IMR-90 (cell line): ENCODE measurements around the gene RYR1. TPM values are rescaled to one million over a fixed set of nuclear protein-coding genes. Genes with fewer than 3 reads are reported as not detected.
"Not testable (repeated sequence)": the region's sequence is repeated elsewhere in the genome, so short reads cannot be mapped to it uniquely, and the experiment has no call there.

ENCODE experiments used
- ATAC-seq: fragments of 200-7000 bp; cut with Tn5 transposase; 2 replicates; pipeline ENCODE4 v1.9.1; 2020; ENCODE audit warnings: low read depth, mild to moderate bottlenecking, moderate library complexity
- BruUV-seq: library from RNA; stranded (reverse); fragments of 400-500 nt; replicated peaks from 2 replicates; lab custom pipeline; 2021; lab: Mats Ljungman, UMichigan
- CTCF ChIA-PET: fragments of 300-600 bp; formaldehyde crosslinking; extraction: SDS; loops from one replicate; lab custom pipeline; 2021; ENCODE audit warnings: antibody characterized with exemption; lab: Yijun Ruan, JAX
- POLR2A ChIA-PET: fragments of 300-600 bp; sonication (Branson Sonifier 250); formaldehyde crosslinking; loops from one replicate; lab custom pipeline; 2022; ENCODE audit warnings: antibody characterized with exemption; ENCODE audit not compliant: unreplicated experiment; lab: Charles Lee
- DNase-seq: peaks from one replicate; pipeline ENCODE4 v3.0.0; 2013
- H2AFZ ChIP-seq: replicated peaks from 2 replicates; pipeline ENCODE3; 2013; ENCODE audit warnings: low read length, mild to moderate bottlenecking; ENCODE audit not compliant: poor library complexity
- H2AK5ac ChIP-seq: 2 replicates; pipeline ENCODE4 v1.6.1; 2013; ENCODE audit warnings: low read depth, low read length, inconsistent platforms
- H2AK9ac ChIP-seq: replicated peaks from 2 replicates; pipeline ENCODE3; 2013; ENCODE audit warnings: mild to moderate bottlenecking, low read depth, low read length, moderate library complexity; ENCODE audit not compliant: poor library complexity
- H2BK120ac ChIP-seq: 2 replicates; pipeline ENCODE4 v1.6.1; 2013; ENCODE audit warnings: low read depth, low read length, inconsistent platforms
- H2BK15ac ChIP-seq: 3 replicates; pipeline ENCODE4 v1.6.1; 2013; ENCODE audit warnings: low read depth, low read length, inconsistent platforms
- H2BK20ac ChIP-seq: 2 replicates; pipeline ENCODE4 v1.6.1; 2013; ENCODE audit warnings: low read depth, mild to moderate bottlenecking, inconsistent platforms, low read length, moderate library complexity
- H2BK5ac ChIP-seq: 2 replicates; pipeline ENCODE4 v1.6.1; 2013; ENCODE audit warnings: mild to moderate bottlenecking, low read depth, low read length, inconsistent platforms; ENCODE audit not compliant: poor library complexity, severe bottlenecking
- H3K14ac ChIP-seq: replicated peaks from 2 replicates; pipeline ENCODE4 v1.6.1; 2013; ENCODE audit warnings: low read depth, low read length, inconsistent platforms
- H3K18ac ChIP-seq: 2 replicates; pipeline ENCODE4 v1.6.1; 2013; ENCODE audit warnings: low read depth, low read length, control low read depth
- H3K23ac ChIP-seq: 2 replicates; pipeline ENCODE4 v1.6.1; 2013; ENCODE audit warnings: low read depth, low read length, inconsistent platforms
- H3K27ac ChIP-seq: 2 replicates; pipeline ENCODE4 v1.5.1; 2013; ENCODE audit warnings: mild to moderate bottlenecking, control low read depth, low read length; ENCODE audit not compliant: insufficient read depth
- H3K27me3 ChIP-seq: 2 replicates; pipeline ENCODE4 v1.6.1; 2013; ENCODE audit warnings: low read length; ENCODE audit not compliant: control insufficient read depth, insufficient read depth
- H3K36me3 ChIP-seq: 2 replicates; pipeline ENCODE4 v1.6.1; 2013; ENCODE audit warnings: low read length, mixed read lengths; ENCODE audit not compliant: control insufficient read depth, insufficient read depth
- H3K4ac ChIP-seq: 2 replicates; pipeline ENCODE4 v1.6.1; 2013; ENCODE audit warnings: low read depth, low read length, inconsistent platforms
- H3K4me1 ChIP-seq: 2 replicates; pipeline ENCODE4 v1.6.1; 2013; ENCODE audit warnings: low read length, mixed read lengths; ENCODE audit not compliant: control insufficient read depth, insufficient read depth
- H3K4me2 ChIP-seq: 2 replicates; pipeline ENCODE4 v1.6.1; 2013; ENCODE audit warnings: low read depth, mild to moderate bottlenecking, control low read depth, low read length, moderate library complexity
- H3K4me3 ChIP-seq: 2 replicates; pipeline ENCODE4 v1.5.1; 2013; ENCODE audit warnings: low read depth, mild to moderate bottlenecking, control low read depth, low read length, moderate library complexity; ENCODE audit not compliant: insufficient read depth
- H3K56ac ChIP-seq: 2 replicates; pipeline ENCODE4 v1.6.1; 2013; ENCODE audit warnings: low read length, inconsistent platforms; ENCODE audit not compliant: insufficient read depth; ENCODE audit errors: extremely low read depth
- H3K79me1 ChIP-seq, 2 experiments: 2 replicates each; pipeline ENCODE4 v1.6.1; 2013; ENCODE audit warnings: low read length in 2 of 2, inconsistent platforms in 1 of 2, low read depth in 1 of 2
- H3K9ac ChIP-seq: 2 replicates; pipeline ENCODE4 v1.6.1; 2013; ENCODE audit warnings: low read depth, low read length, control low read depth
- H3K9me1 ChIP-seq: 2 replicates; pipeline ENCODE4 v1.6.1; 2013; ENCODE audit warnings: low read length, inconsistent platforms; ENCODE audit not compliant: insufficient read depth
- H3K9me3 ChIP-seq: 2 replicates; pipeline ENCODE4 v1.6.1; 2013; ENCODE audit warnings: low read length; ENCODE audit not compliant: control insufficient read depth, insufficient read depth
- H4K20me1 ChIP-seq: 2 replicates; pipeline ENCODE4 v1.6.1; 2013; ENCODE audit warnings: low read length, inconsistent platforms; ENCODE audit not compliant: insufficient read depth
- H4K5ac ChIP-seq: 2 replicates; pipeline ENCODE4 v1.6.1; 2013; ENCODE audit warnings: mild to moderate bottlenecking, low read depth, low read length, control low read depth
- H4K8ac ChIP-seq, 2 experiments: 2 replicates each; pipeline ENCODE4 v1.6.1; 2013; ENCODE audit warnings: low read depth in 2 of 2, low read length in 2 of 2, control low read depth in 1 of 2, inconsistent platforms in 1 of 2
- H4K91ac ChIP-seq: 2 replicates; pipeline ENCODE4 v1.6.1; 2013; ENCODE audit warnings: low read depth, low read length, inconsistent platforms; ENCODE audit not compliant: insufficient read depth
- WGBS, 2 experiments: methylation state at CpG; one replicate each; pipeline versions ENCODE4 v1.1.5 to v1.1.7; 2013; ENCODE audit warnings: missing lambda C conversion rate in 2 of 2; ENCODE audit not compliant: insufficient read length in 1 of 2; ENCODE audit errors: extremely low coverage in 2 of 2; 5-methylcytosine and 5-hydroxymethylcytosine counted together
- dilution Hi-C: fragments of 300-500 bp; cut with HindIII; formaldehyde crosslinking; loops from one replicate; pipeline ENCODE4 v1.14.3; 2018; ENCODE audit warnings: low sequenced_read_pairs; ENCODE audit not compliant: unreplicated experiment
- in situ Hi-C: fragments of 300-500 bp; cut with MboI; formaldehyde crosslinking; loops from 3 replicates; pipeline ENCODE4 v1.14.3; 2019; ENCODE audit warnings: low sequenced_read_pairs, inconsistent platforms, mixed read lengths
- intact Hi-C: fragments of 100-400 bp; cut with micrococcal nuclease; formaldehyde crosslinking; loops from 2 replicates; pipeline ENCODE4 v1.10.0; 2022
- polyA plus RNA-seq, 3 experiments: library from polyadenylated mRNA; depleted of rRNA; stranded (reverse); fragments of >200 nt; gene quantifications; 2 replicates each; pipeline ENCODE4 v1.2.3, GENCODE V29; 2012; ENCODE audit warnings: low replicate concordance in 1 of 3
- total RNA-seq: library from RNA; depleted of rRNA; stranded (reverse); fragments of >200 nt; gene quantifications from 2 replicates; pipeline ENCODE4 v1.2.3, GENCODE V29; 2012

Gene RYR1
- total and polyA plus RNA-seq, 2 of the 4 experiments (the other 2 are of a cell fraction): not detected

DNA sequence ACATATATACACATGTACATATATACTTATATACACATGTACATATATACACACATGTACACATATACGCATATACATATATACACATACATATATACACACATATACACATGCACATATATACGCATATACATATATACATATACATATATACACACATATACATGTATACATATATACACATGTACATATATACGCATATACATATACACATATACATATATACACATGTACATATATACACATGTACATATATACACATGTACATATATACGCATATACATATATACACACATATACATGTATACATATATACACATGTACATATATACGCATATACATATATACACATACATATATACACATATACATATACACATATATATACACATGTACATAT, 169.4 kb downstream of the RYR1 start:
- BruUV-seq, H3K4ac ChIP-seq, H3K14ac ChIP-seq, H3K27me3 ChIP-seq, H2BK120ac ChIP-seq, in situ Hi-C loops, H4K91ac ChIP-seq, H4K5ac ChIP-seq, H2BK15ac ChIP-seq, H3K23ac ChIP-seq, H2AFZ ChIP-seq, H2BK20ac ChIP-seq, dilution Hi-C loops, DNase-seq, H3K36me3 ChIP-seq, POLR2A ChIA-PET, H3K27ac ChIP-seq, CTCF ChIA-PET, H3K79me1 ChIP-seq, H3K9me3 ChIP-seq, H3K56ac ChIP-seq, ATAC-seq, H2BK5ac ChIP-seq, H3K4me2 ChIP-seq, H3K18ac ChIP-seq, H2AK5ac ChIP-seq, intact Hi-C loops, H4K20me1 ChIP-seq, H3K4me3 ChIP-seq, H2AK9ac ChIP-seq, H3K9ac ChIP-seq, H4K8ac ChIP-seq, H3K4me1 ChIP-seq, H3K9me1 ChIP-seq: not testable (repeated sequence)
- WGBS, 2 experiments: no CpG with 5 or more reads among the region's 5 CpGs
